Measurements from ENCODE around the gene CD274. TPM values are rescaled to one million over a fixed set of nuclear protein-coding genes. Genes with fewer than 3 reads are reported as not detected.

Gene CD274
- total RNA-seq, 1 experiment from 2014 or later, result 2.5 TPM

GRCh38 chr9:5515261-5515650, 64.9 kb downstream of the CD274 start:
- H3K79me2 ChIP-seq (ENCODE audit: insufficient read depth, low read length), result no peaks in the 10 kb centered on the region

More at GRCh38 chr9:5515261-5515650, 64.9 kb downstream of the CD274 start:
- CTCF ChIA-PET, result no interaction called here
- Histone ChIP-seq H3K4me2 (ENCODE audit: low read length) (no peak overlapping the region), H3K4me1 (ENCODE audit: control insufficient read depth in 1 of 2, insufficient read depth in 2 of 2, low read length in 2 of 2) (peaks cover 0 to 7% of the 10 kb centered on the region in 2 experiments; a peak in 2 of 4 replicates), H3K27me3 (ENCODE audit: insufficient read depth, low read length) (no peaks in the 10 kb centered on the region), H3K36me3 (ENCODE audit: control insufficient read depth in 1 of 2, insufficient read depth in 2 of 2, low read length in 2 of 2) (no peaks in the 10 kb centered on the region), H2AFZ (ENCODE audit: low read depth, low read length, poor library complexity, severe bottlenecking) (no peak overlapping the region), H3K9me3 (ENCODE audit: control insufficient read depth in 1 of 2, insufficient read depth in 1 of 2, low read depth in 1 of 2, low read length in 2 of 2) (no peaks in the 10 kb centered on the region), H3K4me3 (replicated peaks in 1 of 2; ENCODE audit: low read depth in 1 of 2, low read length in 2 of 2) (no peak overlapping the region), H3K9ac (ENCODE audit: low read length) (no peak overlapping the region), H3K27ac (ENCODE audit: low read depth, low read length) (no peak overlapping the region), H4K20me1 (ENCODE audit: insufficient read depth) (no peaks in the 10 kb centered on the region), H3K9me2 (ENCODE audit: insufficient read depth) (no peaks in the 10 kb centered on the region)
- intact Hi-C loops (cut with micrococcal nuclease), result loop anchor here (10.0 kb wide), 1 partner anchor 60 kb away; no protein-coding TSS in a partner anchor
- POLR2A ChIA-PET, result no interaction called here
- TF ChIP-seq FOSL1 (IDR thresholded peaks at IDR 0.05; ENCODE audit: low read depth) (no peak), CEBPB (IDR thresholded peaks at IDR 0.05; ENCODE audit: low read depth) (no peak), RAD21 (IDR thresholded peaks at IDR 0.05; ENCODE audit: low read depth) (no peak), ZBTB33 (IDR thresholded peaks at IDR 0.05; ENCODE audit: extremely low read depth, insufficient replicate concordance, low read length) (no peak), SRF (IDR thresholded peaks at IDR 0.05; ENCODE audit: low read depth) (no peak), EZH2 (IDR thresholded peaks at IDR 0.05) (no peak), REST (IDR thresholded peaks at IDR 0.05; ENCODE audit: low read depth) (no peak), ATF3 (IDR thresholded peaks at IDR 0.05) (no peak), ZNF274 (IDR thresholded peaks at IDR 0.05; ENCODE audit: low read depth, low read length) (no peak), SIN3A (IDR thresholded peaks at IDR 0.05; ENCODE audit: low read depth) (no peak)
- ATAC-seq, result no peak
- DNase-seq (ENCODE audit: low read depth, low spot score), result no peak
- no TSS peak for BruUV-seq (replicated peaks)
- RAD21 ChIA-PET (ENCODE audit: low non-redundant PET in 1 of 2, low total read pairs in 2 of 2, uncharacterized antibody in 2 of 2, unreplicated experiment in 2 of 2), result no interaction called here
